Endodermal cell (in vitro differentiated cells): ENCODE results near the gene PI4KB. TPM values are rescaled to one million over a fixed set of nuclear protein-coding genes. Genes with fewer than 3 reads are reported as not detected.

ENCODE experiments used
- DNase-seq: peaks from one replicate; pipeline ENCODE4 v3.0.0-alpha.2; 2017
- H3K27ac ChIP-seq: 2 replicates; pipeline ENCODE4 v1.5.1; 2013; ENCODE audit warnings: mild to moderate bottlenecking, low read depth, low read length, moderate library complexity
- H3K27me3 ChIP-seq: 2 replicates; pipeline ENCODE4 v1.6.1; 2013; ENCODE audit warnings: mild to moderate bottlenecking, low read length, moderate library complexity; ENCODE audit not compliant: insufficient read depth, control insufficient read depth, poor library complexity, severe bottlenecking
- H3K36me3 ChIP-seq: 2 replicates; pipeline ENCODE4 v1.7.0; 2013; ENCODE audit warnings: mild to moderate bottlenecking, low read length, moderate library complexity; ENCODE audit not compliant: control insufficient read depth, insufficient read depth
- H3K4me1 ChIP-seq: one replicate; pipeline ENCODE4 v1.7.0; 2013; ENCODE audit warnings: low read length; ENCODE audit not compliant: control insufficient read depth, insufficient read depth
- H3K4me3 ChIP-seq: 2 replicates; pipeline ENCODE4 v1.5.1; 2013; ENCODE audit warnings: mild to moderate bottlenecking, low read length, moderate library complexity
- H3K9ac ChIP-seq: 2 replicates; pipeline ENCODE4 v1.6.1; 2013; ENCODE audit warnings: mild to moderate bottlenecking, low read length, moderate library complexity; ENCODE audit not compliant: poor library complexity, severe bottlenecking; ENCODE audit errors: extremely low read depth
- H3K9me3 ChIP-seq: 2 replicates; pipeline ENCODE4 v1.6.1; 2013; ENCODE audit warnings: mild to moderate bottlenecking, low read length, moderate library complexity; ENCODE audit not compliant: control insufficient read depth
- H3K27ac Mint-ChIP-seq: 2 replicates; pipeline ENCODE4 v1.8.0; 2020; ENCODE audit warnings: mixed read lengths
- H3K27me3 Mint-ChIP-seq: 2 replicates; pipeline ENCODE4 v1.8.0; 2021; ENCODE audit warnings: mild to moderate bottlenecking, mixed read lengths; ENCODE audit not compliant: insufficient read depth
- H3K36me3 Mint-ChIP-seq: 2 replicates; pipeline ENCODE4 v1.8.0; 2020; ENCODE audit warnings: low read depth, mixed read lengths
- H3K4me1 Mint-ChIP-seq: 2 replicates; pipeline ENCODE4 v1.8.0; 2020; ENCODE audit warnings: mixed read lengths
- H3K4me3 Mint-ChIP-seq: 2 replicates; pipeline ENCODE4 v1.8.0; 2020; ENCODE audit warnings: mild to moderate bottlenecking, moderate library complexity, mixed read lengths
- H3K9me3 Mint-ChIP-seq: 2 replicates; pipeline ENCODE4 v1.8.0; 2020; ENCODE audit warnings: mild to moderate bottlenecking, mixed read lengths
- WGBS, 2 experiments: methylation state at CpG; one replicate each; pipeline versions ENCODE4 v1.1.5 to v1.1.7; 2013; ENCODE audit warnings: missing lambda C conversion rate in 2 of 2, mixed read lengths in 1 of 2; ENCODE audit not compliant: insufficient coverage in 1 of 2, insufficient read length in 1 of 2; 5-methylcytosine and 5-hydroxymethylcytosine counted together
- total RNA-seq, 2 donors: library from RNA; stranded (reverse); fragmentation: NEBNext Ultra II Directional in 1 of 2; extraction: Animal tissue kit (Norgen Biotek cat#: 25700) in 1 of 2; gene quantifications; 2 replicates in 1 of 2; 3 replicates in 1 of 2; pipeline ENCODE4 v1.2.1, GENCODE V29; 2021
- TF ChIP-seq, protein P1 (sequence below): fragments of 200-600 bp; sonication (generic); conservative IDR thresholded peaks from 2 replicates; pipeline ENCODE4 v1.5.0; 2021; ENCODE audit warnings: antibody characterized with exemption, mild to moderate bottlenecking

PI4KB gene
- total RNA-seq, 2 donors from 2014 or later = 34.3 to 37.5 TPM

DNA sequence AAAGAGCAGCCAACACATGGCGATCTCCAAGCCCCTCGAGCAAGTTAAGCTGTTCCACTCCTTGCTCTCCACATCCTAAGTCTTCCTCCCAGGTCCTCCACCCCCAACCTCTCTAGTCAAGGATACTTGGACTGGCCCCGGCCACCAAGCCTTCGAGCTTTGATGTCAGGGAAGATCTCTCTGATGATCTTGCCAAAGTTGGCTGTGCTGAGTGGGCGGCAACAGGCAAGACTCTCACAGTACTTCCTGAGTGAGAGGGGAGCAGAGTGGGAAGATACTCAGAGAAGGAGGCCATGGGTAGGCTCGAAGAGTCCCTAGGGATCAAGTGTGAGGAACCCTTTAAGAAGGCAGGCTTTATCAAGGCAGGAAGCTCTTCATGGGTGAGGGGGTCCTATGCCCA is 17.1 kb upstream of the PI4KB start:
- Mint-ChIP-seq H3K9me3 (no peaks in the 10 kb centered on the region), H3K4me1 (peaks cover 24% of the 10 kb centered on the region), H3K4me3 (no peak overlapping the region), H3K27me3 (no peaks in the 10 kb centered on the region), H3K36me3 (peaks cover 31% of the 10 kb centered on the region), H3K27ac (no peak overlapping the region)
- no peaks in the 10 kb centered on the region for H3K27me3 ChIP-seq
- H3K9ac ChIP-seq = no peak overlapping the region
- H3K27ac ChIP-seq = no peak overlapping the region
- DNase-seq = no peak
- H3K9me3 ChIP-seq = no peaks in the 10 kb centered on the region
- H3K4me3 ChIP-seq = no peak overlapping the region
- WGBS, 2 experiments = 93% methylated on average over 6 of the region's 6 CpGs; no CpG with 5 or more reads in 1 of the 2 experiments
- peaks cover 2% of the 10 kb centered on the region for H3K4me1 ChIP-seq
- TF ChIP-seq, protein P1, sequence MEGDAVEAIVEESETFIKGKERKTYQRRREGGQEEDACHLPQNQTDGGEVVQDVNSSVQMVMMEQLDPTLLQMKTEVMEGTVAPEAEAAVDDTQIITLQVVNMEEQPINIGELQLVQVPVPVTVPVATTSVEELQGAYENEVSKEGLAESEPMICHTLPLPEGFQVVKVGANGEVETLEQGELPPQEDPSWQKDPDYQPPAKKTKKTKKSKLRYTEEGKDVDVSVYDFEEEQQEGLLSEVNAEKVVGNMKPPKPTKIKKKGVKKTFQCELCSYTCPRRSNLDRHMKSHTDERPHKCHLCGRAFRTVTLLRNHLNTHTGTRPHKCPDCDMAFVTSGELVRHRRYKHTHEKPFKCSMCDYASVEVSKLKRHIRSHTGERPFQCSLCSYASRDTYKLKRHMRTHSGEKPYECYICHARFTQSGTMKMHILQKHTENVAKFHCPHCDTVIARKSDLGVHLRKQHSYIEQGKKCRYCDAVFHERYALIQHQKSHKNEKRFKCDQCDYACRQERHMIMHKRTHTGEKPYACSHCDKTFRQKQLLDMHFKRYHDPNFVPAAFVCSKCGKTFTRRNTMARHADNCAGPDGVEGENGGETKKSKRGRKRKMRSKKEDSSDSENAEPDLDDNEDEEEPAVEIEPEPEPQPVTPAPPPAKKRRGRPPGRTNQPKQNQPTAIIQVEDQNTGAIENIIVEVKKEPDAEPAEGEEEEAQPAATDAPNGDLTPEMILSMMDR = no peak
- H3K36me3 ChIP-seq = peaks cover 21% of the 10 kb centered on the region

DNA sequence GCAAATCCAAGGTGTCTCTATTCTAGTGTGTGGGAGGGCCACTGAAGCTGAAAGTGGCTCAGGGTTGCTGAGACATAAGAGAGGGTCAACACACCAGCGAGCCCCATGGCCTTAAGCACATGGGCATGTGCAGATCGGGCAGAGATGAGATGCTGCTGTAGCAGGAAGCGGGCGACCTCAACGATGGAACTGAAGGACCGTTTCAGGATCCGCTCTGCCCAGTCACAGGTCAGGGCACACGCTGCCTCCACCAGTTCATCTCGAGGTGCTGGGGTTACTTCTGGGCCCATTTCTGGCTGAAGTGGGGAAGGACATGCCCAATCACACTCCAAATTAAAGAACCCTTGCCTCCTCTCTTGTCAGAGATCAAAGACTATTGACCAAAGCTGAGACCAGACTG is 16.4 kb upstream of the PI4KB start:
- H3K9me3 Mint-ChIP-seq = no peaks in the 10 kb centered on the region
- TF ChIP-seq, protein P1 = no peak
- no peak overlapping the region for H3K27ac Mint-ChIP-seq
- peaks cover 2% of the 10 kb centered on the region for H3K4me1 ChIP-seq
- no peak overlapping the region for H3K4me3 ChIP-seq
- H3K36me3 Mint-ChIP-seq = peaks cover 31% of the 10 kb centered on the region
- WGBS, 2 experiments = 82 to 83% methylated on average over 6 to 9 of the region's 9 CpGs
- H3K36me3 ChIP-seq = peaks cover 21% of the 10 kb centered on the region
- DNase-seq = no peak
- H3K27ac ChIP-seq = no peak overlapping the region
- no peak overlapping the region for H3K4me3 Mint-ChIP-seq
- no peaks in the 10 kb centered on the region for H3K27me3 Mint-ChIP-seq
- no peaks in the 10 kb centered on the region for H3K9me3 ChIP-seq
- no peaks in the 10 kb centered on the region for H3K27me3 ChIP-seq
- no peak overlapping the region for H3K9ac ChIP-seq
- peaks cover 24% of the 10 kb centered on the region for H3K4me1 Mint-ChIP-seq

DNA sequence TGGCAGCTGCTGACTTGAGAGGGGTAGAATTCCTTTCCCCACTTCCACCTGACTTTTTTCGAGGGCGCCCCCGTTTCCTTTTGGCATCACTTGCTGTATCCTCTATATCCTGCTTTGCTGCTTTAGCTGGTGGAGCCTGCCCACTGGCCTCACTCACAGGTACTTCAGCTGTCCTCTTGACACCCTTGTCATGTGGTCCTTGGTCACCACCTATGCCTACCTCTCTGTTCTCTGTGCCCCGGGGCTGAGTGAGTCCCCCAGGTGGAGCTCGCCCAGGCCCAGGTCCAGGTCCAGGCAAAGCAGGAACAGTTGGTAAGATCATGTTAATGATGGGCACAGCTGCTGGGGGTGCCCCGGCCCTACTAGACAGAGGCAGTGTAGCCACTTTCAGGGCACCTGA is 15.4 kb upstream of the PI4KB start:
- peak overlapping the region; percentile 50 for H3K27ac Mint-ChIP-seq

More for the DNA sequence above, 15.4 kb upstream of the PI4KB start:
- Histone ChIP-seq H3K4me1 (peaks cover 2% of the 10 kb centered on the region), H3K9ac (no peak overlapping the region), H3K27me3 (no peaks in the 10 kb centered on the region), H3K27ac (no peak overlapping the region), H3K9me3 (no peaks in the 10 kb centered on the region), H3K36me3 (peaks cover 21% of the 10 kb centered on the region), H3K4me3 (no peak overlapping the region)
- no peaks in the 10 kb centered on the region for H3K9me3 Mint-ChIP-seq
- TF ChIP-seq, protein P1 = no peak
- no peaks in the 10 kb centered on the region for H3K27me3 Mint-ChIP-seq
- H3K36me3 Mint-ChIP-seq = peaks cover 31% of the 10 kb centered on the region
- H3K4me1 Mint-ChIP-seq = peaks cover 18% of the 10 kb centered on the region
- H3K4me3 Mint-ChIP-seq = no peak overlapping the region
- 92 to 100% methylated on average over 3 to 6 of the region's 6 CpGs for WGBS, 2 experiments
- DNase-seq = no peak
